ENCODE results near the gene TMEM229B. TPM values are rescaled to one million over a fixed set of nuclear protein-coding genes. Genes with fewer than 3 reads are reported as not detected.

TMEM229B gene
- total RNA-seq, 1 donor from 2014 or later, result 5.5 TPM

DNA sequence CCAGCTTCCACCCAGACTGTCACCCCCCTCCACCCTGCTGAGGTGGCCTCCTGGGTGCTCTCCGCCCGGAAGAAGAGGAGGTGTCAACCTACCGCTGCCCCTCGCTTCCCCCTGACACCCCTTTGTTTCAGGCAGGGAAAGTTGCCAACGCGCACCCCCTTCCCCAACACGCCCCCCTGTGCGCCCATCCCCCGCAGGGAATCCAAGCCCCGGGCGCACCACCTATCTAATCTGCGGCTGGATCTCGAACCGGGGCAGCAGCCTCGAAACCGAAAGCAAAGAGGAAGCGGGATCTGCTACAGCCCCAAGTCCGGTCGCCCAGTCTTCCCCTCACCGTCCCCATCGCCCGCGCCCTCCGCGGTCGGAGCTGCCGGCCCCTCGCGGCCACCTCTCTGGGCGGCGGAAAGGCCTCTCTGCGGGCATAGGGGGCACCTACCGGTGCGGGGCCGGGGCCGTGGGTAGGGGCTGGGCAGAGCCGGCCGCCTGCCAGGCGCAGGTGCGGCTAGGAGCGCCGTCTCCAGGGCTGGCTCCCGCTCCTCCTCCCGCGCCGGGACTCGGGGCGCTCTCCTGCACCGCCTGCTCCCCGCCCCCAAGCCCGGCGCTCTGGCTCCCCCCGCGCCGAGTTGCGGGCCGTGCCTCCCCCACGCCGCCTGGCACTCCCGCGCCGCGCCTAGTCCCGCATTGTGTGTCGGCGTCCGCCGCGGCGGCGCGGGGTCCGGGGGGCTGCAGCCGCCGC, 26.3 kb upstream of the TMEM229B start:
- Histone ChIP-seq H3K4me1 (peaks cover 0 to 6% of the 10 kb centered on the region in 2 donors), H3K4me3 (peak overlapping the region; percentile 96 to 99), H3K27me3 (no peaks in the 10 kb centered on the region), H3K9me3 (no peaks in the 10 kb centered on the region), H3K27ac (peak overlapping the region; percentile 45 to 63), H3K36me3 (no peaks in the 10 kb centered on the region)
- peak in 1 of 2 donors; percentile 66 for DNase-seq (ENCODE audit: low spot score in 2 of 2)
- TF ChIP-seq, protein P1, sequence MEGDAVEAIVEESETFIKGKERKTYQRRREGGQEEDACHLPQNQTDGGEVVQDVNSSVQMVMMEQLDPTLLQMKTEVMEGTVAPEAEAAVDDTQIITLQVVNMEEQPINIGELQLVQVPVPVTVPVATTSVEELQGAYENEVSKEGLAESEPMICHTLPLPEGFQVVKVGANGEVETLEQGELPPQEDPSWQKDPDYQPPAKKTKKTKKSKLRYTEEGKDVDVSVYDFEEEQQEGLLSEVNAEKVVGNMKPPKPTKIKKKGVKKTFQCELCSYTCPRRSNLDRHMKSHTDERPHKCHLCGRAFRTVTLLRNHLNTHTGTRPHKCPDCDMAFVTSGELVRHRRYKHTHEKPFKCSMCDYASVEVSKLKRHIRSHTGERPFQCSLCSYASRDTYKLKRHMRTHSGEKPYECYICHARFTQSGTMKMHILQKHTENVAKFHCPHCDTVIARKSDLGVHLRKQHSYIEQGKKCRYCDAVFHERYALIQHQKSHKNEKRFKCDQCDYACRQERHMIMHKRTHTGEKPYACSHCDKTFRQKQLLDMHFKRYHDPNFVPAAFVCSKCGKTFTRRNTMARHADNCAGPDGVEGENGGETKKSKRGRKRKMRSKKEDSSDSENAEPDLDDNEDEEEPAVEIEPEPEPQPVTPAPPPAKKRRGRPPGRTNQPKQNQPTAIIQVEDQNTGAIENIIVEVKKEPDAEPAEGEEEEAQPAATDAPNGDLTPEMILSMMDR (IDR thresholded peaks at IDR 0.05), result no peak
- intact Hi-C loops (cut with DNase I), result no loop called here

DNA sequence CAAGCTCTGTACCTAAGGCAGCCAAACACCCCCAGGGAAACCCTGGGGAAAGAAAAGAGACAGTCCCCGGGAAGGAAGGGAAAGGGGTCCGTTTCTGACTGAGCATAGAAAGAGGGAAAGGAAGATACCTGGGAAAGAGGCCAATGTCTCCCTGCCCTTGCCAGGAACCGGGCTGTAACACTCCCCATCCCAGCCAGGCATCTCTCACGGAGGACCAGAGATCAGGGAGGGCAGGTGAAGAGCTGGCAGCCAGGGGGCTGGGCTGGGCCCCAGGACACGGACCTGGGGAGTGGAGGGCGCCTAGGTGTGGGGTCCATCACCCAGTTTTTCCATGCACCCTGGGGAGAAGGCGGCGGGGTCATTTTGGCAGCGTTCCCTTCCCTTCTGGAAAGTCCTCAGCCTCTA, 25.7 kb upstream of the TMEM229B start:
- intact Hi-C loops (cut with DNase I), result no loop called here
- Histone ChIP-seq H3K27ac (peak overlapping the region; percentile 45 to 63), H3K36me3 (no peaks in the 10 kb centered on the region), H3K4me3 (peak overlapping the region; percentile 96 to 99), H3K4me1 (peaks cover 0 to 6% of the 10 kb centered on the region in 2 donors), H3K27me3 (no peaks in the 10 kb centered on the region), H3K9me3 (no peaks in the 10 kb centered on the region)
- DNase-seq (ENCODE audit: low spot score in 2 of 2), result no peak
- TF ChIP-seq, protein P1 (IDR thresholded peaks at IDR 0.05), result no peak

DNA sequence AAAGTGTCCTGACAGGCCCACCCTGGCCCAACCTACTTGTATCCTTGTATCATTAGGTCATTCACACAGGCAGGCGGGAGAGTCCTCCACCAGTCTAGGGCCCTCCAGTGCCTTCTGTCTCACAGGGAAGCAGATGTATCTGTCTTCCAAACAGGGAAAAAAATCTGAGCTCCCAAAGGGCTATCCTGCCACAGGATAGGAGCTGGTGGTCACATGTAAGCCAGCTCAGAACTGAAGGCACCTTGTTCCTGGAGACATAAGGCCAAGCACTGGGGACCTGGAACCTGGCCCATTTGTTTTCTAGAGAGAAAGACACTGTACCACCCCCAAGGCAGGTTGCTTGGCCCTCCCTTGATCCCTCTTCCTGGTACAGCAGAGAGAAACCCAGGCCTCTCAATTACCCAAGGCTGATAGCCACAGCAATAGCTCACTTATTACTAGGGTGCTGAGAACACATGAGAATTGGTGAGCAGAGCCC, 25.1 kb upstream of the TMEM229B start:
- H3K27me3 ChIP-seq, result no peaks in the 10 kb centered on the region
- H3K9me3 ChIP-seq, result no peaks in the 10 kb centered on the region
- intact Hi-C loops (cut with DNase I), result no loop called here
- no peak overlapping the region for H3K27ac ChIP-seq
- H3K4me1 ChIP-seq, result peaks cover 0 to 6% of the 10 kb centered on the region in 2 donors
- no peaks in the 10 kb centered on the region for H3K36me3 ChIP-seq
- no peak for DNase-seq (ENCODE audit: low spot score in 2 of 2)
- H3K4me3 ChIP-seq, result peak overlapping the region; percentile 96 to 99
- TF ChIP-seq, protein P1 (IDR thresholded peaks at IDR 0.05), result no peak

DNA sequence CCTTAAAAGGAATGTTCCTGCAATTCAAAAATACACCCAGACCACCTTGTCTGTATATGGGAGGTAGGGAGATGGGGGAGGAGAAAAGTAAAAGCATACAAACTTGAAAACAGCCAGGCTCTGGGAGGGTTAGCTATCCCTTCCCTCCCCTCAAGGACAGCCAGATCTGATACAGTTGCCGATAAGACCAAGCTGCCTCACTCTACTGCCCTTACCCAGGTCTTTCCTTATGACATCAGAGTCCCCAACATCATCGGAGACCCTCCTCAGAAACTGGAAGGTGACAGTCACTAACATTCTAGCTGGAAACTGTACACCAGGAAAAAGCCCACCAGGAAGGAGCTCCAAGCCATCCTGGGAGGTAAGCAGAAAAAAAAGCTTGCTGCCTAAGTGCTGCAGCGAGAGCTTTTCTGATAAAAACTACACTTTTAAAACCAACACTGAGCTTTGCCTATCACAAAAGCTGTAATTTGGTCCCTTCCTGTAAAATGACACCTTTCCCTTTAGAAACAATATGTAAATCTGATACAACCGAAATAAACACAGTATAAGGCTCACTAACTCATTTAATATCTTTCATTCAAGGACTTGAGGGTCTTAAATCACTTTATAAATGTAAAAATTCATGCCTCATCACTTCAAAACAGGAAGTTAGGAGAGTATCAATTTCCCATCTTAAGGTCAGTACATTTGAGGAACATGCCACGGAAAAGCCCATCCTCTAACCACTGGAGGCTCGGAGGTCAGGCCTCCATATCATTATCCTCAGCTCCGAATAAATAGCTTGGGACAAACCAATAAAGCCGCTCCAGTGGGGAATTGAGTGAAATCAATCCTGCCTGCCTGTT, 24.2 kb upstream of the TMEM229B start:
- peaks cover 0 to 6% of the 10 kb centered on the region in 2 donors for H3K4me1 ChIP-seq
- no peak for DNase-seq (ENCODE audit: low spot score in 2 of 2)
- TF ChIP-seq, protein P1 (IDR thresholded peaks at IDR 0.05), result no peak
- intact Hi-C loops (cut with DNase I), result no loop called here
- no peak overlapping the region for H3K27ac ChIP-seq
- no peaks in the 10 kb centered on the region for H3K27me3 ChIP-seq
- H3K36me3 ChIP-seq, result no peaks in the 10 kb centered on the region
- no peak overlapping the region for H3K4me3 ChIP-seq
- no peaks in the 10 kb centered on the region for H3K9me3 ChIP-seq

DNA sequence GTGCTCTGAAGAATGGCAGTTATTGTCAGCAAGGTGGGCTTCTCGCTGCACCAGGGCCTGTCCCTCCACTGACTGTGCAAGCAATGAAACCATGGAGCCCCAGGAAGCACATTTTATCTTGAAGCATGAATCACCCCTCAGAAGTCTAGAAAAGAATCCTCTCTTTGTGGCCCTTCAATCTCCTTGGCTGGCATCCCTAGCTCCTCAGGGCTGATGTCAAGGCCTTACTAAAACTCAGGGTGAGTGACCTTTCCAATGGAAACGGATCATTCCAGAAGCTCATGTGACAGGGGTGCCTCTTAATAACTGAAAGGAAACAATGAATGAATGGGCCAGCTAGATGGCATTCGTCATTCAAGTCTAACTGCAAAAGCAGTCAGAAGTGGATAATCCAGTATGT, 22.3 kb upstream of the TMEM229B start:
- no peaks in the 10 kb centered on the region for H3K9me3 ChIP-seq
- no peaks in the 10 kb centered on the region for H3K36me3 ChIP-seq
- H3K27me3 ChIP-seq, result no peaks in the 10 kb centered on the region
- DNase-seq (ENCODE audit: low spot score in 2 of 2), result no peak
- intact Hi-C loops (cut with DNase I), result no loop called here
- no peak overlapping the region for H3K27ac ChIP-seq
- H3K4me1 ChIP-seq, result peaks cover 0 to 4% of the 10 kb centered on the region in 2 donors
- H3K4me3 ChIP-seq, result no peak overlapping the region
- TF ChIP-seq, protein P1 (IDR thresholded peaks at IDR 0.05), result no peak

All from ascending aorta (tissue), 2 donors.